Stimulated activated effector memory CD8-positive, alpha-beta T cell treated with anti-CD3 and anti-CD28 coated beads, Interleukin-12 subunit alpha, Interleukin-12 subunit beta, amount 100 ng/mL, for 72 hours (primary cell): ENCODE measurements around the gene BDH1.
"Not testable (repeated sequence)": the region's sequence is repeated elsewhere in the genome, so short reads cannot be mapped to it uniquely, and the experiment has no call there.

Experiments
- ATAC-seq: fragments of 150-1000 bp; cut with Tn5 transposase; 2 replicates; pipeline ENCODE4 v1.10.0; 2021
- DNase-seq, 2 donors: peaks; one replicate each; pipeline ENCODE4 v3.0.0; 2021 to 2022; ENCODE audit warnings: low spot score in 2 of 2
- H3K27ac Mint-ChIP-seq: one replicate; pipeline ENCODE4 v1.8.0; 2022; ENCODE audit warnings: mild to moderate bottlenecking, mixed read lengths
- H3K36me3 Mint-ChIP-seq: one replicate; pipeline ENCODE4 v1.8.0; 2022; ENCODE audit warnings: mild to moderate bottlenecking, mixed read lengths
- H3K4me1 Mint-ChIP-seq: one replicate; pipeline ENCODE4 v1.8.0; 2022; ENCODE audit warnings: mixed read lengths
- H3K4me3 Mint-ChIP-seq: one replicate; pipeline ENCODE4 v1.8.0; 2022; ENCODE audit warnings: mild to moderate bottlenecking, mixed read lengths
- H3K9me3 Mint-ChIP-seq: one replicate; pipeline ENCODE4 v1.8.0; 2022; ENCODE audit warnings: mixed read lengths

Gene BDH1

DNA sequence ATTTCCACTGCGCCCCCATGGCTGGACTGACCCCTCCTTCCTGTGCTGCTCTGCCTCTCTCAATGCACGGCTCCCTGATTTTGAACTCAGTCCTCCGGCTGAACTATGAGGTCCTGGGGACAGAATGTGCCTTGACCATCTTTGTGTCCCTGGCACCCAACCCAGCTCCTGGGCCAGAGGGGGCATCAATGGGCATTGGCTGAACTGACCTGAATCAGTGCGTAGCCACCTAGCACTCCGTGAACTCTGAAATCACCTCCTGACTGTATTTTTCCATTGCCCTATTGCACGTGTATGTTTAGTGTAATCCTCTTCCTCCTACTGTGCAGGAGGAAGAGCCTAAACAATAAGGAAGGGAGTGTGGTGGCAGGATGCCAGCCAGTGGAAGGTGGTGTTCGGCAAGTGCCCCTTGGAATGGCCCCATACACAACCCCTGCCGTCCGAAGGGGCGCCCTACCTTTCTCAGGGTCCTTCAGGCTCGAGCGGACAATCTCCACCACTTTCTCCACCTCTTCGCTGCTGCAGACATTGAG lies 33.5 kb downstream of the BDH1 start:
- Mint-ChIP-seq H3K27ac (peak overlapping the region; percentile 15), H3K9me3 (no peaks in the 10 kb centered on the region), H3K4me3 (no peak overlapping the region), H3K4me1 (peaks cover 17% of the 10 kb centered on the region), H3K36me3 (peaks cover 55% of the 10 kb centered on the region)
- ATAC-seq (no peak), DNase-seq (no peak)

DNA sequence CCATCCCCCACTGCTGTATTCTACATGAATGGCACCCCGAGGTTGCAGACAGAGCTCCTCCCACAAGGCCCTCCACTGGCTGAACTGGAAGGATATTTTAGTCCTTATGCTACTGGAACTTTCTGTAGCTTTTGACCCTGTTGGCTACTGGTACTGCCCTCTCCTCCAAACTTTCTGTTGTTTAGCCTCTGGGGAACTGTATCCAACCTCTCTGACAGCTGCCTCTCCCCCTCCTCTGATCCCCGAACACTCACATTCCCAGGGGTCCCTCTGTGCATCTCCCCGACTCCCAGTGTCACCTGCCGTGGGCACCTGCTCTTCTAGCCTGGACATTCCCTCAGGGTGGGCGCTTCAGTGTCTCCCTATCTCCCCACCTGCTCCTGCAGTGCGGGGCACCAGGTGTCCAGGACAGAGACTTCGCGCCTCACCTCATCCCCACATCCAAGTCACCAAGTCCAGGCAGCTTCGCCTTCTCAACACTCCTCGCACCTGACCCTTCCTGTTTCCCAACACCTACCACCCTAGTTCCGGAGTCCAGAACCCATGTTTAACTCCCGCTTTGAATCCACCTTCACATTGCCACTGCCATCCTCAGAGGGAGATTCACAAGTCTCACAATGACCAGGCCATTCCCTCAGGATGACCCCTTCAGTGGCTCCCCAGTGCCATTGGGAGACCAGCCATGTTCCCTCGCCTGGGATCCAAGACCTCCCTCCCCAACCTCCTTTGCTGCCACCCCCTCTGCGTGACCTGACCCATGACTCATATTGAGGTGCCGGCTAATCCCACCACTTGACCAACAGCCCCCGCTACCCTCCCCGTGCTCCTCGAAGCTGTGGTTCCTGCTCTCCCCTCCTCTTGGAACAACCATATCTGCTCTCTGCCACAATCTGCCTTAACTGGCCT lies 34.2 kb downstream of the BDH1 start:
- DNase-seq (no peak), ATAC-seq (no peak)
- H3K36me3 Mint-ChIP-seq = peaks cover 55% of the 10 kb centered on the region
- H3K4me3 Mint-ChIP-seq = no peak overlapping the region
- H3K27ac Mint-ChIP-seq = peak overlapping the region; percentile 15
- H3K9me3 Mint-ChIP-seq = no peaks in the 10 kb centered on the region
- peaks cover 24% of the 10 kb centered on the region for H3K4me1 Mint-ChIP-seq

DNA sequence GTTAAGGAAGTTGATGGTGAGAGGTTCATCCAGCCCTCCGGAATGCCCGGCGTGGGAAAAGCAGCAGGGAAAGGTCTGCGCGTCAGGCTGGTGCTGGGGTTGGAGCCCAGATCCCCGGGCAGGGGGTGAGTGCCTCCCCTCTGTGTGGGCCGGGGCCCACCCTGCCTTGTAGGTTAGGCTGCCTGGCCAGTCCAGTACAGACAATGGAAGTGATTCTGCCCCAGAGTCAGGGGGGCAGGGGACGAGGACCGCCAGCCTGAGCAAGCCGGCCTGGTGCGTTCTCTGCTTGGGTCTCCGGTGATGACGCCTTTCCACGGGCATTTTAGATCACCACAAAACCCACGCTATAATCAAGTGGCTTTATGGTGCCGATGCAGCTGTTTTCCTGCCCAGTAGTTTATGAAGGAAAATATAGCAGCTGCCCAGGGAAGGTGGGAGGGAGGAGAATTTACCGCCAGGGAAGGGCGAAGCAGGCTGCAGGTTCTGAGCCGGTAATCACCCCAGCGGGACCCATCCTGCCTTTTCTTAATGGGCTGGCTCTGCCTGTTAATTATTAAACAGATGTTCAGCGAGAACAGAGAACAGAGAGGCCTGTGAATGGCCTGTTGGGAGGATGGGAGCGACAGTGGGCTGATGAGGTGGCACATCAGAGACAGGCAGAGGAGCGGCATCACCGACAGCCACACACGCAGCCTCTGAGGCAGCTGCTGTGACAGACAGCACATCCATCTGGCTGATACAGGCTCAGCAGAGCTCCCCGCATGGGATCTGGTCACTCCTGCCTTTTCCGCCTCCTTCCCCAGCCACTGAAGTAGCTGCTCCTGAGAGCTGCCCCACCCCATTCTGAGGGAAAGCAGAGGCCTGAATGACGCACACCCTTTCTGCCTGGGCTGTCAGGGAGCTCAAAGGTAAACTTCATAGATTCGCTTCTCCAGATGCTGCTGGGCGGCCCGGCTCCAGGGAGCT lies 35.2 kb downstream of the BDH1 start:
- Mint-ChIP-seq H3K36me3 (peaks cover 56% of the 10 kb centered on the region), H3K9me3 (no peaks in the 10 kb centered on the region), H3K4me1 (peaks cover 29% of the 10 kb centered on the region), H3K27ac (peak overlapping the region; percentile 65), H3K4me3 (no peak overlapping the region)
- DNase-seq (no peak), ATAC-seq (peak; percentile 24)

DNA sequence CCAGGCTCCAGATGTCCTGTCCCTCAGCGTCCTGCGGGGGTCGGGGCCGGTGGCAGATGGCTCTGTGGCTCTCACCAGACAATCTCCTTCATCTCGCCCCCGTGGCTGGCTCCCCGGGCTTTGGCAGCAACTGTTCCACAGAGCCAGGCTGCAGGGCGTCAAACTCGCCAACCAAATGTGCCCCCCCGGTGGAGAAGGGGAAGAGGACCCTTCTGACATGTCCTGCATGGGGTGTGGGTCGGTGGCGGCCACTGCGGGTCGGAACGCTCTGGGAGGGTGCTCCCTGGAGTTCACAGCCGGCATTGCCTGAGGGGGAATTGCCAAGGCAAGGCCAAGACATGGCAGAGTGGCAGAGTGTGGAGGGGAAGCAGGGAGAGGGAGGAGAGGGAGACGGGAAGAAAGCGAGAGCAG lies 36.0 kb downstream of the BDH1 start:
- no peak for DNase-seq
- H3K36me3 Mint-ChIP-seq = peaks cover 49% of the 10 kb centered on the region
- no peak overlapping the region for H3K27ac Mint-ChIP-seq
- peaks cover 29% of the 10 kb centered on the region for H3K4me1 Mint-ChIP-seq
- no peak for ATAC-seq
- no peaks in the 10 kb centered on the region for H3K9me3 Mint-ChIP-seq
- H3K4me3 Mint-ChIP-seq = no peak overlapping the region

DNA sequence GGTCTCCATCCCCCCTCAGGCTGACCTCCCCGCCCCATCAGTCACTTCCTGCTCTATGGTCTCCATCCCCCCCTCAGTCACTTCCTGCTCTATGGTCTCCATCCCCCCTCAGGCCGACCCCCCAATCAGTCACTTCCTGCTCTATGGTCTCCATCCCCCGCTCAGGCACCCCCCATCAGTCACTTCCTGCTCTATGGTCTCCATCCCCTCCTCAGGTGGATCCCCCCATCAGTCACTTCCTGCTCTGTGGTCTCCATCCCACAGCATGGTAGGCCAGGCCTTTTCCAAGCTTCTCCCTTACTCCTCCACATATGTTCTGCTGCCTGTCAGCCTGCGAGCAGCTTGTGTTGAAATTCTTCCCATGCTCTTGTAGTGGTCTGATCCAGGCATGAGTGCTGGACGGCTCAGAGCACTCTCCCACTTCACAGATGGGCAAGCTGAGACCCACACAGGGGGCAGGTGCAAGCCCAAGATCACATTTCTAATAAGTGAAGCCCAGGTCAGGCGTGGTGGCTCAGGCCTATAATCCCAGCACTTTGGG lies 36.8 kb downstream of the BDH1 start:
- Mint-ChIP-seq H3K36me3 (peaks cover 54% of the 10 kb centered on the region), H3K9me3 (no peaks in the 10 kb centered on the region), H3K4me3 (no peak overlapping the region), H3K4me1 (peaks cover 29% of the 10 kb centered on the region), H3K27ac (peak overlapping the region; percentile 90)
- no peak for DNase-seq
- no peak for ATAC-seq

DNA sequence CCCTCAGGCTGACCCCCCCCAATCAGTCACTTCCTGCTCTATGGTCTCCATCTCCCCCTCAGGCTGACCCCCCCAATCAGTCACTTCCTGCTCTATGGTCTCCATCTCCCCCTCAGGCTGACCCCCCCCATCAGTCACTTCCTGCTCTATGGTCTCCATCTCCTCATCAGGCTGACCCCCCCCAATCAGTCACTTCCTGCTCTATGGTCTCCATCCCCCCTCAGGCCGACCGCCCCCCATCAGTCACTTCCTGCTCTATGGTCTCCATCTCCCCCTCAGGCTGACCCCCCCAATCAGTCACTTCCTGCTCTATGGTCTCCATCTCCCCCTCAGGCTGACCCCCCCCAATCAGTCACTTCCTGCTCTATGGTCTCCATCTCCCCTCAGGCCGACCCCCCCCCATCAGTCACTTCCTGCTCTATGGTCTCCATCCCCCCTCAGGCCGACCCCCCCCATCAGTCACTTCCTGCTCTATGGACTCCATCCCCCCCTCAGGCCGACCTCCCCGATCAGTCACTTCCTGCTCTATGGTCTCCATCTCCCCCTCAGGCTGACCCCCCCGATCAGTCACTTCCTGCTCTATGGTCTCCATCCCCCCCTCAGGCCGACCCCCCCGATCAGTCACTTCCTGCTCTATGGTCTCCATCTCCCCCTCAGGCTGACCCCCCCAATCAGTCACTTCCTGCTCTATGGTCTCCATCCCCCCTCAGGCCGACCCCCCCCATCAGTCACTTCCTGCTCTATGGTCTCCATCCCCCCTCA lies 37.7 kb downstream of the BDH1 start:
- DNase-seq, H3K9me3 Mint-ChIP-seq: not testable (repeated sequence)
- H3K36me3 Mint-ChIP-seq = peaks cover 59% of the 10 kb centered on the region

DNA sequence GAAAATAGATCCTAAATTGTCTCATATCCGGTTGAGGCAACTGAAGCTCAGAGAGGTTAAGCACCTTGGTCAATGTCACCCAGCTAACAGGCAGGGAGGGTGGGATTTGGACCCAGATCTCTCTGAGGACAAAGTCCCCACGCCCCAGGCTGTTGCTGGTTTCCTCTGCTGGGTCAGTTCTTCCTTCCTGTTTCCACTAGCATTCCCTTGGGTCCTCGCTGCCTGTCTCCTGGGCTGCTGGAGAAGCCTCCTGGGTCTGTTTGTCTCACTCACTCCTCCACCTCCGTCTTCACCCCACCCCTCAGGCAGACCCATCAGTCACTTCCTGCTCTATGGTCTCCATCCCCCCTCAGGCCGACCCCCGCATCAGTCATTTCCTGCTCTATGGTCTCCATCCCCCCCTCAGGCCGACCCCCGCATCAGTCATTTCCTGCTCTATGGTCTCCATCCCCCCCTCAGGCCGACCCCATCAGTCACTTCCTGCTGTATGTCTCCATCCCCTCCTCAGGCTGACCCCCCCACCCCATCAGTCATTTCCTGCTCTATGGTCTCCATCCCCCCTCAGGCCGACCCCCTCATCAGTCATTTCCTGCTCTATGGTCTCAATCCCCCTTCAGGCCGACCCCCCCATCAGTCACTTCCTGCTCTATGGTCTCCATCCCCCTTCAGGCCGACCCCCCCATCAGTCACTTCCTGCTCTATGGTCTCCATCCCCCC lies 38.7 kb downstream of the BDH1 start:
- H3K9me3 Mint-ChIP-seq, DNase-seq, H3K4me3 Mint-ChIP-seq: not testable (repeated sequence)
- peaks cover 27% of the 10 kb centered on the region for H3K4me1 Mint-ChIP-seq
- peak overlapping the region; percentile 91 for H3K27ac Mint-ChIP-seq
- peak; percentile 38 for ATAC-seq
- H3K36me3 Mint-ChIP-seq = peaks cover 61% of the 10 kb centered on the region

More for the DNA sequence above, 37.7 kb downstream of the BDH1 start:
- not testable (repeated sequence) for ATAC-seq, H3K27ac Mint-ChIP-seq, H3K4me3 Mint-ChIP-seq
- H3K4me1 Mint-ChIP-seq = peaks cover 29% of the 10 kb centered on the region

DNA sequence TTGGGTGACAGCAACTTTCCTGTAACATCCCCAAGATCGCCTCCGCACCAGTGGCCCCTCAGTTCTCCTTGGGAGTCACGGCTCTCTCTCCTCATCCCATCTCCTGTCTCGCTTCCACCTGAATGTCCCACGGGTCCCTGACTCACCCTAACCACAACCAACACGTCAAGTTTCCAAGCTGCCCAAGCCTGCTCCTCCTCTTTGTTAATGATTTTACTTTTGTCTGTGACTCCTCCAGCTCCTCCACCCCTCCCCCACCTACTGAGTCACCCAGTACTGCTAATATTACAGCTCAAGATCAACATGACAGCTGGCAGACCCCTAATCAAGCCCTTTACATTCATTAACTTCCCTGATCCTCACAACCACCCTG lies 39.3 kb downstream of the BDH1 start:
- Mint-ChIP-seq H3K4me1 (peaks cover 21% of the 10 kb centered on the region), H3K4me3 (no peak overlapping the region), H3K9me3 (no peaks in the 10 kb centered on the region), H3K36me3 (peaks cover 61% of the 10 kb centered on the region), H3K27ac (peak overlapping the region; percentile 91)
- DNase-seq (no peak), ATAC-seq (peak; percentile 64)

DNA sequence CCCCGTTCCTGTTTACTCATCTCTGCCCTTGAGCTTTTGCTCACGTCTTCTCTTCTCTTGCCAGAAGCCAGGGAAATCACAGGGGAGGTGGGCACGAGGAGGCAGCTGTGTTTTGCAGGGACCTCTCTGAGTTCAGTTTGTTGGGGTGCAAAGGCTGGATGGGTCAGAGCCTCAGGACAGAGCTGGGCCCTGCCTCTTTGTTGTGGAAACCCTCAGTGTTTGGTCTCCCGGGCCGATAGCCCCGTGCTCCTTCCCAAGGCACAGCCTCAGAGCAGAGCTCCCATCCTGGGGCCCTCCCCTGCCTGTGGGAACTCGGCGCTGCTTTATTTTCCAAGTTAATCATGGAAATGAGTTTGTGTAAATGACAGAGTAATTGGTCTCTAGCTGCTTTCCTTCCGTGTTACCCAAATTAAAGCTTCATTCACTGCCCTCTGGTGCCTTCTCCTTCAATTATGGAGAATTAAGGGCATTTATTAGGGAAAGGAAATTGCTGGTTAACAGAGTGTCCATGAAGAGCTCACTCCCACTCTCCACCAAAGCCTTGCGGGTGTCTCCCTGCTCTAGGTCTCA lies 40.9 kb downstream of the BDH1 start:
- no peak for ATAC-seq
- Mint-ChIP-seq H3K27ac (peak overlapping the region; percentile 74), H3K4me3 (no peak overlapping the region), H3K36me3 (peaks cover 60% of the 10 kb centered on the region), H3K9me3 (no peaks in the 10 kb centered on the region), H3K4me1 (peaks cover 23% of the 10 kb centered on the region)
- DNase-seq = no peak

DNA sequence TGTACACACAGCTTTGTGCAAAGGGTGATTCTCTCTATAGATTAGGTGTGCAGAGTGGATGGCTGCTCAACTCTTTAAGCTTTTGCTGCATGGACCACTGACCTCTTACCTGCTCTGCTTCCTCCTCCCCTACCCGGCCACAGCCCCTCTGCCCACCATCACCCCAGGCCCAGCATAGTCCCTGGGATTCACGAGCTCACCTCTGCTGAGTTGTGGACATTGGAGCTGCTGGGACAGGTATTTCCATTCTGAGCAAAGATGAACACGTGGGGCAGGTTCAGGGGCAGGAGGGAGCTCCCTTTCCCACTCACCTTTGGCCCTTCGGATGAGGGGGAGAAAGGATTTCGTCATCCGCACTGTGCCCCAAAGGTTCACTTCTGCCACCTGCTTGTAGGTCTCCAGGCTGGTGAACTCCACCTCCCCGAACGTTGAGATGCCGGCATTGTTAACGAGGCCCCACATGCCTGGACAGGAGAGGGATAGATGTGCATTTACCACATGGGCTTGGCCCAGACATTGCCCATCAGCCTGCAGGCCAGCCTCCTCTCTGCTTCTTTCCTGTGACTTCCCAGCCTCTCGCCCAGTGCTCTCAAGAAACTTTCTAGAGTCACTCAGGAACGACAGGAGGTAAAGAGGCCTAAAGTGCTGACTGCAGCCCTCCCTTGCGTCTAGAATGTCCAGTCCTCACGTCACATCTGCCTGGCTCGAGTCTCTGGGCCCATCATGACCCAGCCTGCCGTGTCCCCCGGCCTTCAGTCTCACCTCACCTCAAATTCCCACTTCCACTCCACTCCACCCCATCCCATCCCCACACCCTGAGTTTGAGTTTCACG lies 41.6 kb downstream of the BDH1 start:
- peaks cover 23% of the 10 kb centered on the region for H3K4me1 Mint-ChIP-seq
- peak overlapping the region; percentile 74 for H3K27ac Mint-ChIP-seq
- H3K4me3 Mint-ChIP-seq = no peak overlapping the region

DNA sequence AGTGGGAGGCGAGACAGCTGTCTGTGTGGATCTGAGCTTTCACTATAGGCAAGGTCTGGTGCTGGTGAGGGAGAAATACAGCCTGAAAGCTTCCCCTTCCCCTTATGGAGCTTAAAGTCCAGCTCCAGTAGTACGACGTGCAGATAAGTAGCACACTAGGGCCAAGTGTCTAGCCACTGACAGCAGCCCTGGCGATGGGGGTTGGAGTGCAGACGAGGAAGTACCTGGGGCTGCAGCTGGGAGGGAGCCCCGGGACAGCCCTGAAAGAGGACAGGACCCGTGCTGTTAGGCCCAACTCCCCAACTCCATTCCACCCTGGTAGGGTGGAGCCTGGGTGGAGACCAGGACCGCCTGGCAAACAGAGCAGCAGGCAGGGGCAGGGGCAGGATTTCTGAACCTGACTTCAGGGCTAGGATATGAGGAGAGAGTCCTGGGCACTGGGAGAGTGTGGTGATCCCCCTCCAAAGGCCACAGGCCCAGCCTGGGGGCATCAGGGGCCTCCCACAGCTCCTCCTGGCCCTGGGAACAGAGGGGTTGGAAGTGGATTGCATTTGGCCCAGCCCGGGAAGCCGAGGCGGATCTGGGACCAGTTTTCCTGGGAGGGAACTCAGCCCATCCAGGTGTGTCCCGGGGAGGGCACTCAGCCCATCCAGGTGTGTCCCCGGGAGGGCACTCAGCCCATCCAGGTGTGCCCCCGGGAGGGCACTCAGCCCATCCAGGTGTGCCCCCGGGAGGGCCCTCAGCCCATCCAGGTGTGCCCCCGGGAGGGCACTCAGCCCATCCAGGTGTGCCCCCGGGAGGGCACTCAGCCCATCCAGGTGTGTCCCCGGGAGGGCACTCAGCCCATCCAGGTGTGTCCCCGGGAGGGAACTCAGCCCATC lies 42.8 kb downstream of the BDH1 start:
- H3K9me3 Mint-ChIP-seq = no peaks in the 10 kb centered on the region
- peaks cover 18% of the 10 kb centered on the region for H3K4me1 Mint-ChIP-seq
- peak overlapping the region; percentile 61 for H3K27ac Mint-ChIP-seq
- no peak for ATAC-seq
- DNase-seq = no peak
- no peak overlapping the region for H3K4me3 Mint-ChIP-seq
- peaks cover 52% of the 10 kb centered on the region for H3K36me3 Mint-ChIP-seq

More for the DNA sequence above, 41.6 kb downstream of the BDH1 start:
- no peaks in the 10 kb centered on the region for H3K9me3 Mint-ChIP-seq
- peaks cover 57% of the 10 kb centered on the region for H3K36me3 Mint-ChIP-seq
- ATAC-seq = no peak
- no peak for DNase-seq

DNA sequence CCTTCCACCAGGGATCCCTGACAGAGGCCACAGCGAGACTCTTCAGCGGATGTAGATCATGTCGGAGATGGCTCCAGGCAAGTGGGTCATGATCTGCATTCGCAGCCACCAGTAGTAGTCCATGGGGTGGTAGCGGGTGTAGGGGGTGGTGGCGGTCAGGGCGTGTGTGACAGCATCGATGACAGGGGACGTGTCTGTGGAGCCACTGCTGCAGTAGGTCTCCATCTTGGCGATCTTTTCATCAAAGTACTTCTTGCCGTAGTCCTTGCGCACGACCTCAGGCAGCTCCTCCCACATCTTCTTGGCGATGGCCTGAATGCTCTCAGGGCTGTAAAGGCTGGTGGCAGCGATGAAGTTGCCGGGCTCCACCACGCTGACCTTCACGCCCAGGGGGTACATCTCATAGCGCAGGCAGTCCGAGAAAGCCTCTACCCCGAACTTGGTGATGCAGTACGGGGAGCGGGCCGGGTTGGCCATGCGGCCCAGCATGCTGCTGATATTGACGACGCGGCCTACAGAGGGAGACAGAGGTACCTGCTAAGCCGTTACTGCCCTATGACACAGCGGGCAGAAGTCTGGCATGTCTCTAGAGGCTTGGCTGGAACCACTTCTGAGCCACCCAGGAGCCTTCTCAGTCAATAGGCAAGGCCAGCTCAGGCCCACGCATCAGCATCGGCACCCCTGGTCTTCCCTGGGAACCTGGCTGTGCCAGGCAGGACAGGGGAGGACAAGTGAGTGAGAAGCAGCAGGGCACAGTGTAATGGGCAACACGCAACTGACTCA lies 43.7 kb downstream of the BDH1 start:
- Mint-ChIP-seq H3K4me3 (no peak overlapping the region), H3K36me3 (peaks cover 50% of the 10 kb centered on the region), H3K9me3 (no peaks in the 10 kb centered on the region), H3K27ac (no peak overlapping the region), H3K4me1 (peaks cover 16% of the 10 kb centered on the region)
- no peak for DNase-seq
- no peak for ATAC-seq
